Testis (tissue), 3 donors: ENCODE data around the gene SPPL2A. TPM values are rescaled to one million over a fixed set of nuclear protein-coding genes. Genes with fewer than 3 reads are reported as not detected.

Experiments used
- DNase-seq: peaks from one replicate; pipeline ENCODE4 v3.0.0-alpha.2; 2019
- H3K27ac ChIP-seq, 2 donors: fragments of 200-600 bp; sonication (generic); one replicate each; pipeline ENCODE4 v1.5.1; 2019
- H3K27me3 ChIP-seq: fragments of 200-600 bp; sonication (generic); one replicate; pipeline ENCODE4 v1.5.1; 2019
- H3K36me3 ChIP-seq: fragments of 200-600 bp; sonication (generic); one replicate; pipeline ENCODE4 v1.5.1; 2017; ENCODE audit warnings: low read depth; ENCODE audit errors: missing control alignments
- H3K4me1 ChIP-seq: fragments of 200-600 bp; sonication (generic); one replicate; pipeline ENCODE4 v1.5.1; 2019
- H3K4me3 ChIP-seq, 2 donors: fragments of 200-600 bp; sonication (generic); one replicate each; pipeline ENCODE4 v1.5.1; 2017 to 2019
- H3K9me3 ChIP-seq: fragments of 200-600 bp; sonication (generic); one replicate; pipeline ENCODE4 v1.5.1; 2017
- CTCF ChIP-seq, 3 experiments: fragments of 450-650 bp in 2 of 3; fragments of 200-600 bp in 1 of 3; sonication (generic) in 1 of 3; IDR thresholded peaks; one replicate each; pipeline ENCODE4 v1.5.1; 2016 to 2019; ENCODE audit warnings: antibody characterized with exemption in 3 of 3, mild to moderate bottlenecking in 2 of 3, moderate library complexity in 1 of 3
- POLR2A ChIP-seq: fragments of 450-650 bp; IDR thresholded peaks from one replicate; pipeline ENCODE4 v1.6.1; 2017; ENCODE audit warnings: antibody characterized with exemption, mild to moderate bottlenecking, moderate library complexity
- WGBS, 2 donors: methylation state at CpG; one replicate each; pipeline ENCODE4 v1.1.5; 2018; 5-methylcytosine and 5-hydroxymethylcytosine counted together
- intact Hi-C: fragments of 100-400 bp; cut with DNase I; formaldehyde crosslinking; loops from one replicate; pipeline ENCODE4 v1.15.1; 2023; ENCODE audit warnings: low total_unique reads
- polyA plus RNA-seq: library from polyadenylated mRNA; stranded (reverse); fragments of 350-450 nt; fragmentation: Illumina TruSeq; extraction: RNeasy Lipid Tissue Mini Kit (QIAGEN cat#74804); gene quantifications from one replicate; pipeline ENCODE4 v1.2.3, GENCODE V29; 2014; ENCODE audit warnings: low read depth, low replicate concordance; ENCODE audit not compliant: insufficient read depth
- total RNA-seq, 2 donors: library from RNA; depleted of rRNA; stranded (reverse); fragments of >200 nt; gene quantifications; one replicate each; pipeline ENCODE4 v1.2.3, GENCODE V29; 2016

SPPL2A gene
- total and polyA plus RNA-seq, 3 donors from 2014 or later, result 41.2 to 89.3 (median 70.9) TPM

- peak; percentile 78 for DNase-seq
- Histone ChIP-seq H3K9me3 (no peaks in the 10 kb centered on the region), H3K4me1 (peaks cover 7% of the 10 kb centered on the region), H3K36me3 (no peaks in the 10 kb centered on the region), H3K27ac (peak overlapping the region; percentile 74 to 93), H3K27me3 (no peaks in the 10 kb centered on the region), H3K4me3 (peak overlapping the region; percentile 80 to 98)
- WGBS, 2 donors, result 0% methylated on average over 19 to 30 of the region's 30 CpGs
- intact Hi-C loops, result no loop called here
- TF ChIP-seq POLR2A, result no peak
- no peak for TF ChIP-seq CTCF (IDR thresholded peaks at IDR 0.05)
These were observed 79.5 kb downstream of the SPPL2A start for GRCh38 chr15:50685976-50686468.

- 39 to 47% methylated on average over 22 of the region's 22 CpGs for WGBS, 2 donors
- intact Hi-C loops, result no loop called here
- no peak for TF ChIP-seq CTCF (IDR thresholded peaks at IDR 0.05)
- no peak for TF ChIP-seq POLR2A
These were observed 80.1 kb downstream of the SPPL2A start for GRCh38 chr15:50685191-50685975.

GRCh38 chr15:50681467-50681866 lies 84.0 kb downstream of the SPPL2A start:
- Histone ChIP-seq H3K27me3 (no peaks in the 10 kb centered on the region), H3K9me3 (no peaks in the 10 kb centered on the region), H3K4me3 (no peak overlapping the region), H3K4me1 (peaks cover 7% of the 10 kb centered on the region), H3K27ac (no peak overlapping the region), H3K36me3 (no peaks in the 10 kb centered on the region)
- intact Hi-C loops, result no loop called here
- no peak for DNase-seq
- TF ChIP-seq CTCF (IDR thresholded peaks at IDR 0.05), result no peak
- no peak for TF ChIP-seq POLR2A

More at GRCh38 chr15:50685191-50685975, 80.1 kb downstream of the SPPL2A start:
- DNase-seq, result no peak
- Histone ChIP-seq H3K27me3 (no peaks in the 10 kb centered on the region), H3K36me3 (no peaks in the 10 kb centered on the region), H3K9me3 (no peaks in the 10 kb centered on the region), H3K4me3 (peak overlapping the region; percentile 80 to 98), H3K4me1 (peaks cover 7% of the 10 kb centered on the region), H3K27ac (peak overlapping the region; percentile 74 to 93)

- no peak overlapping the region for H3K4me3 ChIP-seq
- no peaks in the 10 kb centered on the region for H3K36me3 ChIP-seq
- no peak overlapping the region for H3K27ac ChIP-seq
- intact Hi-C loops, result no loop called here
- no peaks in the 10 kb centered on the region for H3K27me3 ChIP-seq
- 87% methylated on average over 6 of the region's 6 CpGs for WGBS, 2 donors
- no peak for TF ChIP-seq POLR2A
- no peak for TF ChIP-seq CTCF (IDR thresholded peaks at IDR 0.05)
- no peaks in the 10 kb centered on the region for H3K4me1 ChIP-seq
- H3K9me3 ChIP-seq, result no peaks in the 10 kb centered on the region
- DNase-seq, result no peak
These were observed 88.6 kb downstream of the SPPL2A start for GRCh38 chr15:50676799-50677483.
